GM23338 (cell line): ENCODE measurements around the gene TOR2A. TPM values are rescaled to one million over a fixed set of nuclear protein-coding genes. Genes with fewer than 3 reads are reported as not detected.

Experiments
- EZH2 ChIP-seq: fragments of 200-600 bp; sonication (generic); IDR thresholded peaks from one replicate; pipeline ENCODE4 v1.8.0; 2017; ENCODE audit warnings: antibody characterized with exemption, mild to moderate bottlenecking, low read depth; ENCODE audit not compliant: unreplicated experiment
- NANOG ChIP-seq: IDR thresholded peaks from 2 replicates; pipeline ENCODE4 v1.6.1; 2016; ENCODE audit warnings: antibody characterized with exemption, borderline replicate concordance
- REST ChIP-seq: IDR thresholded peaks from one replicate; pipeline ENCODE4 v1.6.1; 2018; ENCODE audit warnings: antibody characterized with exemption; ENCODE audit not compliant: unreplicated experiment
- ZNF114 ChIP-seq: fragments of 250-450 bp; sonication (Bioruptor Pico); IDR thresholded peaks from 2 replicates; pipeline ENCODE4 v1.5.0; 2020; ENCODE audit warnings: mild to moderate bottlenecking, moderate library complexity
- ZNF462 ChIP-seq: fragments of 250-450 bp; sonication (Bioruptor Pico); IDR thresholded peaks from 2 replicates; pipeline ENCODE4 v1.5.0; 2020; ENCODE audit warnings: mild to moderate bottlenecking, moderate library complexity
- polyA plus RNA-seq: library from polyadenylated mRNA; unstranded; fragments of >200 nt; fragmentation: Nextera tagmentation; extraction: Ambion mirVana; gene quantifications from 2 replicates; pipeline ENCODE4 v1.2.1, GENCODE V29; 2016
- total RNA-seq: library from RNA; depleted of rRNA; stranded (reverse); fragments of >200 nt; shearing (Covaris generic); gene quantifications from 2 replicates; pipeline ENCODE4 v1.2.3, GENCODE V29; 2014

Gene TOR2A
- total and polyA plus RNA-seq, 2 experiments from 2014 or later, result 14.4 to 23.5 TPM

GRCh38 chr9:127703289-127703946 lies 31.7 kb downstream of the TOR2A start (continued):
- TF ChIP-seq ZNF462 (no peak), REST (no peak), ZNF114 (no peak), EZH2 (no peak), NANOG (no peak)
